ENCODE data around the gene ST3GAL6.
A peak's percentile ranks its signal among the peaks of the same experiment; 100 is the strongest.
"Not testable (repeated sequence)": the region's sequence is repeated elsewhere in the genome, so short reads cannot be mapped to it uniquely, and the experiment has no call there.

ST3GAL6 gene

GRCh38 chr3:98811048-98811447, 47.9 kb downstream of the ST3GAL6 start:
- FAIRE-seq (no peak), DNase-seq (ENCODE audit: insufficient read length, low spot score) (no peak)
- TF ChIP-seq POLR2A (IDR thresholded peaks at IDR 0.05; ENCODE audit: low read depth, low read length), result no peak

GRCh38 chr3:98812851-98813374, 49.8 kb downstream of the ST3GAL6 start:
- DNase-seq (ENCODE audit: insufficient read length, low spot score) (no peak), FAIRE-seq (peak; percentile 6)
- no peak for TF ChIP-seq POLR2A (IDR thresholded peaks at IDR 0.05; ENCODE audit: low read depth, low read length)

- no peak for TF ChIP-seq POLR2A (IDR thresholded peaks at IDR 0.05; ENCODE audit: low read depth, low read length)
- FAIRE-seq (peak; percentile 96), DNase-seq (ENCODE audit: insufficient read length, low spot score) (peak; percentile 11)
These were observed 51.8 kb downstream of the ST3GAL6 start for GRCh38 chr3:98814817-98815420.

- FAIRE-seq, result peak; percentile 71
- no peak for TF ChIP-seq POLR2A (IDR thresholded peaks at IDR 0.05; ENCODE audit: low read depth, low read length)
These were observed 54.5 kb downstream of the ST3GAL6 start for GRCh38 chr3:98817547-98818041.

GRCh38 chr3:98821063-98821462, 57.9 kb downstream of the ST3GAL6 start:
- FAIRE-seq, result peak; percentile 43
- TF ChIP-seq POLR2A (IDR thresholded peaks at IDR 0.05; ENCODE audit: low read depth, low read length), result no peak
- no peak for DNase-seq (ENCODE audit: insufficient read length, low spot score)

More at GRCh38 chr3:98817547-98818041, 54.5 kb downstream of the ST3GAL6 start:
- DNase-seq (ENCODE audit: insufficient read length, low spot score), result no peak

GRCh38 chr3:98823791-98824190, 60.7 kb downstream of the ST3GAL6 start:
- no peak for TF ChIP-seq POLR2A (IDR thresholded peaks at IDR 0.05; ENCODE audit: low read depth, low read length)
- DNase-seq (ENCODE audit: insufficient read length, low spot score) (peak; percentile 8), FAIRE-seq (peak; percentile 95)

GRCh38 chr3:98824256-98824655, 61.1 kb downstream of the ST3GAL6 start:
- DNase-seq (ENCODE audit: insufficient read length, low spot score) (no peak), FAIRE-seq (no peak)
- no peak for TF ChIP-seq POLR2A (IDR thresholded peaks at IDR 0.05; ENCODE audit: low read depth, low read length)

- FAIRE-seq, result no peak
- no peak for DNase-seq (ENCODE audit: insufficient read length, low spot score)
- TF ChIP-seq POLR2A (IDR thresholded peaks at IDR 0.05; ENCODE audit: low read depth, low read length), result no peak
These were observed 63.0 kb downstream of the ST3GAL6 start for GRCh38 chr3:98826126-98826525.

GRCh38 chr3:98827221-98827920, 64.2 kb downstream of the ST3GAL6 start:
- no peak for DNase-seq (ENCODE audit: insufficient read length, low spot score)
- TF ChIP-seq POLR2A (IDR thresholded peaks at IDR 0.05; ENCODE audit: low read depth, low read length), result no peak
- FAIRE-seq, result peak; percentile 36

GRCh38 chr3:98829246-98829832, 66.2 kb downstream of the ST3GAL6 start:
- FAIRE-seq (peak; percentile 48), DNase-seq (ENCODE audit: insufficient read length, low spot score) (no peak)
- TF ChIP-seq POLR2A (IDR thresholded peaks at IDR 0.05; ENCODE audit: low read depth, low read length), result no peak

GRCh38 chr3:98831060-98831459, 67.9 kb downstream of the ST3GAL6 start:
- not testable (repeated sequence) for DNase-seq (ENCODE audit: insufficient read length, low spot score)

GRCh38 chr3:98839846-98840245, 76.7 kb downstream of the ST3GAL6 start:
- FAIRE-seq, result no peak
- no peak for DNase-seq (ENCODE audit: insufficient read length, low spot score)
- TF ChIP-seq POLR2A (IDR thresholded peaks at IDR 0.05; ENCODE audit: low read depth, low read length), result no peak

More at GRCh38 chr3:98831060-98831459, 67.9 kb downstream of the ST3GAL6 start:
- FAIRE-seq, result not testable (repeated sequence)

GRCh38 chr3:98843266-98843959, 80.3 kb downstream of the ST3GAL6 start:
- no peak for FAIRE-seq

More at GRCh38 chr3:98843266-98843959, 80.3 kb downstream of the ST3GAL6 start:
- no peak for DNase-seq (ENCODE audit: insufficient read length, low spot score)
- no peak for TF ChIP-seq POLR2A (IDR thresholded peaks at IDR 0.05; ENCODE audit: low read depth, low read length)

All from H54 (cell line).